GM21717 (cell line): ENCODE measurements around the gene ADGRA3.
"Not testable (repeated sequence)": the region's sequence is repeated elsewhere in the genome, so short reads cannot be mapped to it uniquely, and the experiment has no call there.

Source experiments
- ATAC-seq: cut with Tn5 transposase; IDR thresholded peaks from one replicate; pipeline ENCODE4 v1.9.1; 2021; ENCODE audit warnings: mild to moderate bottlenecking, moderate library complexity; ENCODE audit not compliant: unreplicated experiment

ADGRA3 gene

DNA sequence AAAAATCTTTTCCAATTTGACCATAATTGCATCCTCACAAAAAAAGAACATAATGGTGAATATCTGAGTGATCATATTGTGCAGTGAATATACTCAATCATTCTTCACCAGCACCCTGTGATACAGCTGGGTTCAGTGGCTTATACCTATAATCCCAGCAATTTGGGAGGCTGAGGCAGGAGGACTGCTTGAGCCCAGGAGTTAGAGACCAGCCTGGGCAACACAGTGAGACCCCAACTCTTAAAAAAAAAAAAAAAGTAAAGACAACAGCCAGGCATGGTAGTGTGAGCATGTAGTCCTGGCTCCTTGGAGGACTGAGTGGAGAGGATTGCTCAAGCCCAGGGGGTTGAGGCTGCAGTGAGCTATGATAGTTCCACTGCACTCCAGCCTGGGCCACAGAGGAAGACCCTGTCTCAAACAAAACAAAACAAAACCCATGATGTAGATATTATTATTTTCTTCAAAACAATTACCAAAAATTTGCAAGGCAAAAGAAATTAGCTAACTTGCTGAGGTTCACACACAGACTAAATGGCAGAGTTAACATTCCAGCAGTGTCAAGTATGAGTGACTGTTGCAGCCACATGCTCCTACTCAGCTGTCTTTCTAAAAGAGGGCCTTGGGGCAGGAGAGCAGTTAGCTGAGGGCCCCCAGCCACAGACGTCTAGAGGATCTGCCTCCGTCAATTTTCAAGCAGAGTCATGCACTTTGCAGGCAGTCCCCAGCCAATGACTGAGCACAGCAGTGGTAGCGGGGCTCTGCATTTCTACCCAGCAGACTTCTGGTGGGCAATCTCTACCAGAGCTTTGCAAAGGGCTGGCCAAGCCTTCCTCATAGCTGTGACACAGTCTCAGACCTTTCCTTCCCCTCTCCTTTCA lies 33.4 kb downstream of the ADGRA3 start:
- ATAC-seq = no peak

DNA sequence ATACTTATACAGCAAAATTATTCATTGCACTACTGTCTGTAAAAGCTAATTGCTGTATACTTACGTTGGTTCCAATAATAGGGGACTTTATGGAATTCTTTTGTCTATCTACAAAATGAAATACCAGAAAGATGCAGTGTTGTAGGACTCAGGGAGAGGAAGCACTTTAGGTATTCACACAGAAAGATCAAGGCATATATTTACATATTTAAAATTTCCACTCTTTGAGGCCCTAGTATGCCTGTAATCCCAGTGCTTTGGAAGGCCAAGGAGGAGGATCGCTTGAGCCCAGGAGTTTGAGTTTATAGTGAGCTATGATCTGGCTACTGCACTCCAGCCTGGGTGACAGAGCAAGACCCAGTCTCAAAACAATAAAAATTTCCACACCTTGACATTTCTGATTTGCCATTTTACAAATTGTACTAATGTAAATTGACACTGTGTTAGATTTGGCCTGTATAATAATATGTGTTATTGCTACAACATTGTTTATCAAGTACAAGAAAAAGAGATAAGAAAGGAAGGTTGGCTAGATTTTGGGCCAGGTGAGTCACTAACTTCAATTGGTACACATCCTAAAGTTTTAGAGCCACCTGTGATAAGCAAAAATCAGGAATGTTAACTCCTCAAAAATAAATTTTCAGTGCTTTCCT lies 35.1 kb downstream of the ADGRA3 start:
- no peak for ATAC-seq

DNA sequence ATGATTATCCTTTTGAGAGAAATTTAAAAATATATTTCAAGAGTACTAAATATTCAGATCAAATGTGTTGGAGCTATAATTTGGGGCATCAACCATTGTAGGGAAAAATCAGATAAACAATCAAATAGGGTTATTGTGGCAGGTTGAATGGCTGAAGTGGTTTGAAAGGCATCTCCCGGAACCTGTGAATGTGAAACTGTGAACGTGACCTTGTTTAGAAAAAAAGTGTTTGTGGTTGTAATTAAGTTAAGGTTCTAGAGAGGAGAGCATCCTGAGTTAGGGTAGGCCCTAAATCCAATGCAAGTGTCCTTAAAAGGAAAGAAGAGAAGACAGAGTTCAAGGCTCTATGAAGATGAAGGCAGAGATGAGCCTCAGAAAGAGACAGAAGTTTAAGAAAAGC lies 37.4 kb downstream of the ADGRA3 start:
- ATAC-seq = no peak

DNA sequence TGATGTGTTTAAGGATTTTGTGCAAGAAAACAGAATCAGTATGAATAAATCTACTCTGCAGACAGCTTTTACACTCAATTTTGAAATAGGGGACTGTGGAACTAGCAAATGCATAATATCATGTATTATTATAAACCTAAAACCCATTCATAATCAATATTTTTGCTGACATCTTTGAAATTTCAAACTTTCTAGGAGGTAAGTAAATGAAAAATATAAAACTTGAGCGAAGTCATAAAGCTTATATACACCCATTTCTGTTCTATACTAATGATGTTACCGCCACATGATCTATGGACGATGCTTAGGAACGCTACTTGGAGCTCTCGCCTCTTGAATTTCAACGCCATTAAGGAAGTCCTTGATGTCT lies 38.1 kb downstream of the ADGRA3 start:
- no peak for ATAC-seq

DNA sequence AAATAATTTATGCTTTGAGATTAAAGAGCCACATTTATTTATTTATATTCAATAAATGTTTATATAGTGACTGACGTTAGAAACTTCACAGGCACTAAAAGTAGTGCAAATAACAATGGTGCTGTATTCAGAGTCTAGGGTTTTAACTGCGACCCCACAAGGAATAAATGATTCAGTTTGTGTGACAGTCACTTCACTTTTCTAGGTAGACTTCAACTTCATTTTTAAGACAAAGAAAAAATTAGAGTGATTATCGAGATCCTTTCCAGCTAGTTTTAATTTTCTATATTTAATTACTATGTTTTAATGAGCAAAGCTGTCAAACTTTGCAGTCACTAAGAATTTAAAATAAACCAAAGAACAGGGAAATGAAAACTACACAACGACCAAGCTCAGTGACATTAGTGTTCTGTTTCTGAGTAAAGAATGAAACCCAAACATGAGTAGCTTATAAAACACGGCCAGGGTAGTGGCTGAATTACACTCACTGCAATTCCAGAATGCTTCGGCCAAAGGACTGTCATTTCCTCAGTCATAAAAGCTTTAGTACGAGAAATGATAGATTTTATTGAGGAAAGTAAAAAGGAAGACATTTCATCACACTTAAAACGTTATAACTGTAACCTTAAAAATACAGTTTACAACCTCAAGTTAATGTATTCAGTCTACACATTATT lies 38.6 kb downstream of the ADGRA3 start:
- ATAC-seq = no peak

DNA sequence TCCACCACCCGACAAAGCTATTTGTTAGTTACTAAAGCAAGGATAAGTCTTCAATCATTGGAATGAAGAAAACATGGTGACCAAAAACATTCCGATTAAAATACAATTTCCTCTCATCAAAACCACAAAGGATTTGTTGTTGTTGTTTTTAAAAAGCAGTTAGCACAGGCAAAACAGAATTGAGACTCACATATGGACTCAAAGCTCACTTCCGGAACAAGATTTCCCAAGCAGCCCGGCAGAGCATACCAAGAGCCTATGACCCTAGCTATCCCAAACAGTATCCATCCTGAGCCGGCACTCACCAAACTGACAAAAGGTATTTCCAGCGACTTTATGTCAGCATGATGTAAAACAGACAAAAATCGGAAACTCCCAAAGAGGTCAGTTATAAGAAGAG lies 39.9 kb downstream of the ADGRA3 start:
- ATAC-seq = no peak

DNA sequence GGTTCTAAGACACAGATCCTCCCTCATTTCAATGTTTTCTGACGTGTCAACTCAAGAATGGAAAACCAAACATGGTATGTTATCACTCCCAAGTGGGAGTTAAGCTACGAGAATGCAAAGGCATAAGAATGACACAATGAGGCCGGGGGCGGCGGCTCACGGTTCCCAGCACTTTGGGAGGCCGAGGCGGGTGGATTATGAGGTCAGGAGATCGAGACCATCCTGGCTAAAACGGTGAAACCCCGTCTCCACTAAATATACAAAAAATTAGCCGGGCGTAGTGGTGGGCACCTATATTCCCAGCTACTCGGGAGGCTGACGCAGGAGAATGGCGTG lies 40.6 kb downstream of the ADGRA3 start:
- ATAC-seq = not testable (repeated sequence)

DNA sequence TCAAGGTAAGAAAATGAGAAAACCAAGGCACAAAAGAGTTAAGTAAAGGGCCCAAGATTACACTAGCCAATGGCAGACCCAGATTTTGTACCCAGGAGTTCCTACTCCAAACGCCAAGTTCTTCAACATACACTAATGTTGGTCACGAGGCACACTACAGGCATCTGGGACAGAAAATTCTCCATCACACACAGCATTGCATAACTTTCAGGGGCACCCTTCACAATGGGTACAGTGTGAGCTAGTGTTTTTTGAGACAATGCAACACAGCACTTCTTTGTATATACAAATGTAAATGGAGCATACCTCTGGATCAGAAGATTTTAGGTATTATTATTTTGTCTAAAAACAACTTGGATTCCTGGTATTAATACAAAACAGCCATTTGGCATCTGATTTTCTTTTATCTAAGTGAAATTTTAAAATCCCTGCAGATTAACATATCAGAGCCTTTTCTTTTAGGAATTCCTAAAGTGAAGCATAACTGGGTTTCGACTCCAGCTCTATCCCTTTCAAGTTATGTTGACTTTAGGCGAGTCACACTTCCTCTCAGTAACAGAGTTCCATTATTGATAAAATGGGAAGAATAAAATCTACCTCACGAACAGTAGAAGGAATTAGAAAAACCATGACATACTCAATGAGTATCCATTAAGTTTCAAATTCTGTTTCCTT lies 41.1 kb downstream of the ADGRA3 start:
- no peak for ATAC-seq

DNA sequence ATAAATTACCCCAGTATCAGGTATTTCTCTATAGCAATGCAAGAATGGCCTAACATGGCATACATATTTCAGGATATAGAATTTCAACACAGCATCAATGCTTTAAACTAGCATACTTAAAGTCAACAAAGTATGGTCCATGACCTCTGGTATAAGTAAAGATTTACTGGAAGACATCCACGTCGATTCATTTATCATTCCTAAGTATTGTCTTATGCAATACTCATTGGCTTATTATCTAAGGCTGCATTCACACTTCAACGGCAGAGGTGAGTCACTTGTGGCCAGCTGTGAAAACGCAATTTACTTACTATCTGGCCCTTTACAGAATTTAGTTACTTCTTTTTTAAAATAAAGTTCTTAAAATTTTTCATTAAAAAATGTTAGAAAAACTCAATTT lies 42.6 kb downstream of the ADGRA3 start:
- ATAC-seq = no peak

DNA sequence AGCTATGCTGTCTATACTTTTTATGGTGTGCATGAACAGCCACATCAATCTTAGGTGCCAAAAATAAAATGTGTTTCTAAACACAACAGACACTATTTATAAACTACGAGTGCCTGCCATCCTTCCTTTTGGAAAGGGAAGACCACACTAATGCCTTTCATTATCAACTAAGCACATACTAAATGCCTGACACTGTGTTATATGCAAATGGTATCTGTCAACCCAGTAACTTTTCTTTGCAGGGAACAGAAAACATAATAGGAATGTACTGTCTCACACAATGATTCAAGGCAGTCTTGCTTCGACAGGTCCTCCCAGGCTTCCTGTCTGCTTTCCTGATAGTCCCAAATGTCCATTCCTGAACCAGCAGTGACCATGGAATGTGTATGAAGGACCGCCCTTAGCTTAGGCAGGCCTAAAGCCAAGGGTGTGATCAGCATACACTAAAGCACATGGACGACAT lies 43.8 kb downstream of the ADGRA3 start:
- ATAC-seq = no peak

DNA sequence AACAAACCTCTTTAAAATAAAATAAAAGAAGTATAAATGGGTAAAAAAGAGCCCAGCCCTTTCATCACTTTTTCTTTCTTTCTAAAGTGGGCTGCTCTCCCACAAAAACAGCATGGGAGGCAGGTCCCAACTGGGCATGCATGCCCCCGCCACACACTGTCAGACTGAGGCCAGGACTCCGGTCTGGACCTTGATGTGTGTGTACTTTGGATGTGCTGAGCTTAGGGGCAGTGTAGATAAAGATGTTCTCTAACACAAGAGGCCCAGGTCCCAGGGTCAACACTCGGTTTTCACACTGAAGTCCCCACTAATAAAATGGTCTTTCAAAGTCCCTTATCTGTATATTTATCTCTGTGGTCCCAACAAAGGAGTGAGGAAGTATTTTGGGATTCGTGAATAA lies 44.4 kb downstream of the ADGRA3 start:
- ATAC-seq = no peak

DNA sequence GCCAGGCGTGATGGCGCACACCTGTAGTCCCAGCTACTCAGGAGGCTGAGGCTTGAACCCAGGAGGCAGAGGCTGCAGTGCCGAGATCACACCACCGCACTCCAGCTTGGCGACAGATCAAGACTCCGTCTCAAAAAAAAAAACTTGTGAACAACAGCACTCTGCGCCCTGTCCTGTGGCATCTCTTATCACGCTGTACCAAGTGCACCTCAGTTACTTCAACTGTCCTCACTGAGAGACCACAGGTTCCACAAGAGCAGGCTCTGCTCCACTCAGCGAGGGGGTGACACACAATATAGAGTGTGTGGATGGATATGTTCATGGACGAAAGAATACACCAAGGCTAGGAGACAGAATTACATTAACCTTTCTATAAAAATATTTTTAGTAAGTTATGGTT lies 49.3 kb downstream of the ADGRA3 start:
- no peak for ATAC-seq

DNA sequence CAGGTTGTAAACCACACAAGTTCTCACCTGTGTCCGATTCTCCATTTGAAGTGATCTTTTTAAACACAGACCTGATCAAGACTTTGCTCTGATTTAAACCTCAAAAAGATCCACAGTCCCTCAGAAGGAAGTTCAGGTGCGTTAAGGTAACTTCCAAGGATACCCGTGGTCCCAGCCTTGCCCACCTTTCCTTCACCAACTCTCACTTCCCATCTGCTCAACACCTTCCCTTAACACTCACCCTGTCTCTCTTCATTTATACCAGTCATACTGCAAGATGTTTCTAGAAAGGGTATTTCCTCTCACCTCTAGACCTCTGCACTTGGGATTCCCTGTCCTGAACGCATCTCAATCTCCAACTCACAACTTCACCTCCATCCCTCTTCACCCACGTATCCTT lies 49.9 kb downstream of the ADGRA3 start:
- ATAC-seq = no peak

DNA sequence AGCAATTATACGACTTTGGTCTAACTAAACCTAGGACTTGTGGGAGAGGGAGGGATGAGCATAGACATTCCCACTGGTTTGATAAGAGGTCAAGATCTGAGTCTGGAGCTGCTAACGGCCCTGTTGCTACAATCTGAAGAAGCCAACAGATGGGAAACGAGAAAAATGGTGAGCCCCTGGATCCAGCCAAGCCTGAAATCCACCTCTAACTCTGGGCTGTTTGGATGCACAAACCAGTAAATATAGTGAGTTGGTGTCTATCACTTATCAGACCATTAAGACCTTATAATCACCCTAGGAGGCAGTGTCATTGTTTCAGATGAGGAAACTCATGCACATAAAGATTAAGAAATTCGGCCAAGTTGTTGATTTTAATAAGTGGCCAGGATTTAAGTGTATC lies 50.5 kb downstream of the ADGRA3 start:
- no peak for ATAC-seq

DNA sequence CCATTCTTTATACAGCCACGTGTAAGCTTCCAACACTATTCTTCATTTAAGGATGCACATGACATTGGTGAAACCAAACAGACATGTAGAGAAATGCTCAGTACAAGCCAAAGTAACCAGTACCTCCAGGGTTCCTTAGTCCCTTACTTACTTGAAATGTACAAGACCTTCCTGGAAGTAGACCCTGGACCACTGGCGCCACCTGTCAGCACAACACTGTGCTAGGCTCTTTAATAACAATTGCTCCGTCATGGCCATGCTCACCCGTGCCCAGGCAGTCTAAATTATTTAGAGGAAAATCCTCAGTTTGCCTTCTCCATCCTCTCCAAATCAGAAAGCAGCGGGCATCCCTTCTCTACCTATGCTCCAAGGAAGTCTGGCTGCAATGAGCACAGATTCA lies 52.7 kb downstream of the ADGRA3 start:
- no peak for ATAC-seq

DNA sequence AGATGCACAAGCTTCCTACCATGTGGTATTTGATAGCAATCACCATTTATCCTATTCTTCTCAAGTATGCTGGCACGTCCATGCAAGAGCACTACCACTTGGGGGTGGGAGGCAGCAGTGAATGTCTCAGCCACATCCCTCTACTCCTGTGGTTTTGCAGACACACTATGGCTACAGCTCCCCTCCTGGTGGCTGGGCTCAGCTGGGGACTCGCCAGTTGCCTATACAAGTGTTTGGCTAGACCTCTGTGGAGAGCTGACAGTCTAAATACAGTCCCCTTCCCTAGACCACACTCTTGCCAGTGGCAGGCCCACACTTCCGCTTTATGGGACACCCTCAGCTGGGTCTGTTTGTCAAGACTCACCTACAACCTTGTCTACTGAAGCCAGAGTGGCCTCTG lies 53.2 kb downstream of the ADGRA3 start:
- ATAC-seq = no peak

DNA sequence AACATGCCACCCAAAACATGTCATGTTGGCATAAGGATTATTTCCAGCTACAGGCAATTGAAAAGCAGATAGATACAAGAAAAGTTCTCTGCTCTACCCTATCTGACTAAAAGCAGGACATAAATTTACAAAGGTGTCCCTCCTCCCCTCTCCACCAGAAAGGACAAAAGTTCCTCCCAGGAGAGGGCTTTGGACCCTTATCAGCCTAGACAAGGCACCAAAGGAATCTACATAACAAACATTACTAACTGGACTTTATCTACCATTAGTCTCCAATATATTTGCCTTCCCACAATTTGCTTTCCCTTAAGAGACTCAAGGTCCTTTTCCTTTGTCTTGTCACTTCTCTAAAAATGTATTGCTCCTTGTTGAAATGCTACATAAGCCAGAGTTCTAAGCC lies 55.6 kb downstream of the ADGRA3 start:
- ATAC-seq = no peak

DNA sequence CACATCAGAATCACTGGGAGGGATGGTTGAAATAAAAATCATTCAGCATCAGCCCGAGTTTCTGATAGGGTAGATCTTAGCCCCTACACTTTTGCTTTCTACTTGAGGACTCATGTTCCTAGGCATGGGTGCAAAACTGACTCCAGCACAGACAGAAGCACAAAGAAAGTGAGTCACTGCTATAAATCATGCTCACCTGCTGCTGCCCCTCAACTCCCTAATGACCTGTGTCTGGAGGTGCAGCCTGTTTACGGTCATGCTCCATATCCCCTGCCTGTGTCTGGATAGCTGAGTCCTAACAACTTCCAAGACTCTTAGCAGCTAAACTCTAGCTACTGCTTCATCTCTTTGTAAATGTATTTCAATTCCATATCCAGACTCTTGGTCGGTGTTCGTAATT lies 57.8 kb downstream of the ADGRA3 start:
- ATAC-seq = no peak

DNA sequence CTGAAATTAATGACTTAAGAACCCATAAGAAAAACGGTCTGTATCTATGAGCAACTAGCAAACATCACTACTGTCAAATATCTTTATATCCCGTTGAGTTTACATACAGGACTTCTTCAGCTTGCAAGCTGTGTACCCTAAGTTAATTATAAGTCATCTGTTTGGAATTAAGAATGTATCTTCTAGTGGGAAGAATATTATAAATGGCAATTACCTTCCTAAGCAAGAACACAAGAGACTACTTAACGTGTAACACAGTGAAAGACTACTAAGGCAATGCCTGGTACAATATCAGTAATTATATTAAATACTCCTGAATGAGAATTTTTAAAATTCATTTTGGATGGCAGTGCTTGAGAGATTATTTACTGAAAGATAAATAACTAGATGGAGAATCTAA lies 58.5 kb downstream of the ADGRA3 start:
- no peak for ATAC-seq

DNA sequence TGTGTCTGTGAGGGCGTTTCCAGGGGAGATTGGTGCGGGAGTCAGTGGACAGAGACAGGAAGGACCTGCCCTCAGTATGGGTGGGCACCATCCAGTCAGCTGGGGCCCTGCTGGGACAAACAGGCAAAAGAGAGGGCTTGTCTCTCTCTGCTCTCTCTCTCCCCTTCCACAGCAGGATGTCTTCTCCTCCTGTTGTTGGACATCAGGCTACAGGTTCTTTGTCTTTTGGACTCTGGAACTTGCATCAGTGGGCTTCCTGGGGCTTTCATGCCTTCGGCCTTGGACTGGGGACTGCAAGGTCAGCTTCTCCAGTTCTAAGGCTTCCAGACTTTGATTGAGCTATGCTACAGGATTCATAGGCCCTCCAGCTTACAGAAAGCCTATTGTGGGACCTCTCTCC lies 59.6 kb downstream of the ADGRA3 start:
- no peak for ATAC-seq

DNA sequence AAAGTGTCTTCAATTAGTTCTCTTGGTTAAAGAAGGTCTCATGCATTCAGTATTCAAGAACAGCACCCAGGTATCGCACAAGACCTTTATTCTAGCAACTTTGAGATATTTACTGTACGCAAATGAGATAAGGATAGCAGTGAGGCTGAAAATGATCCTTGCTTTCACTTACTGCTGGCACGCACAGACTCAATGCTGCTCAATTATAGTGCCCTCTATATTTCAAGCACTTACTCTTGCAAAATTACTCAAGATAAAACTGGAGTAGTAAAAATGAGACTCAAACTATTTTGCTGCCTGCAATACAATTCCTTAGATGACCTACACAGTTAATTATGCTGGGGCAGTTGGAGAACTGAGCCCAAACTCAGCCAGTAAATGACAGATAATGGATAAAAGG lies 60.9 kb downstream of the ADGRA3 start:
- ATAC-seq = no peak
